ENCODE measurements around the gene USP46. TPM values are rescaled to one million over a fixed set of nuclear protein-coding genes. Genes with fewer than 3 reads are reported as not detected.

The USP46 gene
- total RNA-seq, 1 experiment from 2014 or later: 15.5 TPM

DNA sequence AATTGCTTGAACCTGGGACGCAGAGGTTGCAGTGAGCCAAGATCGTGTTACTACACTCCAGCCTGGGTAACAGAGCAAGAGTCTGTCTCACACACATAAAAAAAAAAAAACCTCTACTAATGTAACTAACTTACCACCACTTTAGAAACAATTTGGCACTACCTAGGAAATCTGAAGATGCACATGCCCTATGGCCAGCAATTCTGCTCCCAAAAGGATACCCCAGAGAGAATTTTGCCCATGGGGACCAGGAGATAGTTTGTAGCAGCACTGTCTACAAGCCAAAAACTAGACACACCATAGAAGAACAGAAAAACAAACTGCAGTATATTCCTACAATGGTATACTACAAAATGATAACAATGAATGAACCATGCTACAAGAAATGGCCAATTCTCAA, 37.5 kb downstream of the USP46 start:
- no TSS peak for BruUV-seq (replicated peaks)

DNA sequence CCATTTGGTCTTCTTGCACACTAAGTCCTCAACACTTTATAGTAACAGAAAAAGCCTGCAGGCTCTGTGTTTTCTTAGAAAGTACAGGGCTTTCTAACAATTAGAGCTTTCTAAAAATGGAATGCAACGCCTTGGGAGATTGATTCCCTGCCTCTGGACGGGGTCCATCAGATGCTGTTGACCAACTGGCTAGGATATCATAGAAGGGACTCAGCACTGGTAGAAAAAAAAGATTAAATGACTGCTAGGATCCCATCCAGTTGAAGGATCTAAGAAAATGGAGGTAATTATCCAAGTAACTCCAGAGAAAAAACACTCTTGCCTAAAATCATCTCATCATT, 39.5 kb downstream of the USP46 start:
- TF ChIP-seq TCF7L2 (IDR thresholded peaks at IDR 0.05; ENCODE audit: low read depth, low read length) (no peak), SIN3A (IDR thresholded peaks at IDR 0.05; ENCODE audit: borderline replicate concordance, insufficient read depth, low read depth, low read length) (no peak), POLR2AphosphoS5 (IDR thresholded peaks at IDR 0.05; ENCODE audit: low read depth, low read length) (no peak)
- TF ChIP-seq, protein P1, sequence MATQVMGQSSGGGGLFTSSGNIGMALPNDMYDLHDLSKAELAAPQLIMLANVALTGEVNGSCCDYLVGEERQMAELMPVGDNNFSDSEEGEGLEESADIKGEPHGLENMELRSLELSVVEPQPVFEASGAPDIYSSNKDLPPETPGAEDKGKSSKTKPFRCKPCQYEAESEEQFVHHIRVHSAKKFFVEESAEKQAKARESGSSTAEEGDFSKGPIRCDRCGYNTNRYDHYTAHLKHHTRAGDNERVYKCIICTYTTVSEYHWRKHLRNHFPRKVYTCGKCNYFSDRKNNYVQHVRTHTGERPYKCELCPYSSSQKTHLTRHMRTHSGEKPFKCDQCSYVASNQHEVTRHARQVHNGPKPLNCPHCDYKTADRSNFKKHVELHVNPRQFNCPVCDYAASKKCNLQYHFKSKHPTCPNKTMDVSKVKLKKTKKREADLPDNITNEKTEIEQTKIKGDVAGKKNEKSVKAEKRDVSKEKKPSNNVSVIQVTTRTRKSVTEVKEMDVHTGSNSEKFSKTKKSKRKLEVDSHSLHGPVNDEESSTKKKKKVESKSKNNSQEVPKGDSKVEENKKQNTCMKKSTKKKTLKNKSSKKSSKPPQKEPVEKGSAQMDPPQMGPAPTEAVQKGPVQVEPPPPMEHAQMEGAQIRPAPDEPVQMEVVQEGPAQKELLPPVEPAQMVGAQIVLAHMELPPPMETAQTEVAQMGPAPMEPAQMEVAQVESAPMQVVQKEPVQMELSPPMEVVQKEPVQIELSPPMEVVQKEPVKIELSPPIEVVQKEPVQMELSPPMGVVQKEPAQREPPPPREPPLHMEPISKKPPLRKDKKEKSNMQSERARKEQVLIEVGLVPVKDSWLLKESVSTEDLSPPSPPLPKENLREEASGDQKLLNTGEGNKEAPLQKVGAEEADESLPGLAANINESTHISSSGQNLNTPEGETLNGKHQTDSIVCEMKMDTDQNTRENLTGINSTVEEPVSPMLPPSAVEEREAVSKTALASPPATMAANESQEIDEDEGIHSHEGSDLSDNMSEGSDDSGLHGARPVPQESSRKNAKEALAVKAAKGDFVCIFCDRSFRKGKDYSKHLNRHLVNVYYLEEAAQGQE (IDR thresholded peaks at IDR 0.05; ENCODE audit: insufficient read depth in 1 of 2, low read depth in 2 of 2, low read length in 1 of 2): no peak
- TF ChIP-seq, protein P2, sequence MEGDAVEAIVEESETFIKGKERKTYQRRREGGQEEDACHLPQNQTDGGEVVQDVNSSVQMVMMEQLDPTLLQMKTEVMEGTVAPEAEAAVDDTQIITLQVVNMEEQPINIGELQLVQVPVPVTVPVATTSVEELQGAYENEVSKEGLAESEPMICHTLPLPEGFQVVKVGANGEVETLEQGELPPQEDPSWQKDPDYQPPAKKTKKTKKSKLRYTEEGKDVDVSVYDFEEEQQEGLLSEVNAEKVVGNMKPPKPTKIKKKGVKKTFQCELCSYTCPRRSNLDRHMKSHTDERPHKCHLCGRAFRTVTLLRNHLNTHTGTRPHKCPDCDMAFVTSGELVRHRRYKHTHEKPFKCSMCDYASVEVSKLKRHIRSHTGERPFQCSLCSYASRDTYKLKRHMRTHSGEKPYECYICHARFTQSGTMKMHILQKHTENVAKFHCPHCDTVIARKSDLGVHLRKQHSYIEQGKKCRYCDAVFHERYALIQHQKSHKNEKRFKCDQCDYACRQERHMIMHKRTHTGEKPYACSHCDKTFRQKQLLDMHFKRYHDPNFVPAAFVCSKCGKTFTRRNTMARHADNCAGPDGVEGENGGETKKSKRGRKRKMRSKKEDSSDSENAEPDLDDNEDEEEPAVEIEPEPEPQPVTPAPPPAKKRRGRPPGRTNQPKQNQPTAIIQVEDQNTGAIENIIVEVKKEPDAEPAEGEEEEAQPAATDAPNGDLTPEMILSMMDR (IDR thresholded peaks at IDR 0.05): no peak
- Histone ChIP-seq H3K4me1 (ENCODE audit: control insufficient read depth, insufficient read depth, low read length) (no peaks in the 10 kb centered on the region), H3K27ac (ENCODE audit: low read length) (no peak overlapping the region), H3K4me3 (ENCODE audit: low read depth in 2 of 2, low read length in 2 of 2) (no peak overlapping the region), H3K36me3 (ENCODE audit: control insufficient read depth, insufficient read depth, low read length) (no peaks in the 10 kb centered on the region), H3K9me3 (ENCODE audit: control insufficient read depth, insufficient read depth, low read depth, low read length) (no peaks in the 10 kb centered on the region), H3K27me3 (ENCODE audit: control insufficient read depth, insufficient read depth, low read length) (no peaks in the 10 kb centered on the region)
- POLR2A ChIA-PET: no interaction called here
- BruUV-seq (replicated peaks): no TSS peak
- in situ Hi-C loops (cut with HindIII; ENCODE audit: low pct_unique_long_range_greater_than_20kb, low sequenced_read_pairs): no loop called here
- intact Hi-C loops (cut with micrococcal nuclease; ENCODE audit: unreplicated experiment): no loop called here
- CTCF ChIA-PET: no interaction called here
- DNase-seq (ENCODE audit: low read depth, low spot score) (no peak), ATAC-seq (no peak)

More for the DNA sequence above, 37.5 kb downstream of the USP46 start:
- DNase-seq (ENCODE audit: low read depth, low spot score): no peak
- in situ Hi-C loops (cut with HindIII; ENCODE audit: low pct_unique_long_range_greater_than_20kb, low sequenced_read_pairs) (no loop called here), intact Hi-C loops (cut with micrococcal nuclease; ENCODE audit: unreplicated experiment) (no loop called here)
- no peaks in the 10 kb centered on the region for H3K36me3 ChIP-seq (ENCODE audit: control insufficient read depth, insufficient read depth, low read length)
- no peaks in the 10 kb centered on the region for H3K9me3 ChIP-seq (ENCODE audit: control insufficient read depth, insufficient read depth, low read depth, low read length)
- no peak overlapping the region for H3K4me3 ChIP-seq (ENCODE audit: low read depth in 2 of 2, low read length in 2 of 2)
- ATAC-seq: no peak
- TF ChIP-seq TCF7L2 (IDR thresholded peaks at IDR 0.05; ENCODE audit: low read depth, low read length) (no peak), POLR2AphosphoS5 (IDR thresholded peaks at IDR 0.05; ENCODE audit: low read depth, low read length) (no peak), SIN3A (IDR thresholded peaks at IDR 0.05; ENCODE audit: borderline replicate concordance, insufficient read depth, low read depth, low read length) (no peak)
- TF ChIP-seq, protein P2 (IDR thresholded peaks at IDR 0.05): no peak
- TF ChIP-seq, protein P1 (IDR thresholded peaks at IDR 0.05; ENCODE audit: insufficient read depth in 1 of 2, low read depth in 2 of 2, low read length in 1 of 2): no peak
- H3K4me1 ChIP-seq (ENCODE audit: control insufficient read depth, insufficient read depth, low read length): no peaks in the 10 kb centered on the region
- no peak overlapping the region for H3K27ac ChIP-seq (ENCODE audit: low read length)
- CTCF ChIA-PET: no interaction called here
- no peaks in the 10 kb centered on the region for H3K27me3 ChIP-seq (ENCODE audit: control insufficient read depth, insufficient read depth, low read length)
- POLR2A ChIA-PET: no interaction called here
